ENCODE measurements around the gene HSD3B7.

- TF ChIP-seq POLR2A (IDR thresholded peaks at IDR 0.05), result no peak
- TF ChIP-seq, protein P1, sequence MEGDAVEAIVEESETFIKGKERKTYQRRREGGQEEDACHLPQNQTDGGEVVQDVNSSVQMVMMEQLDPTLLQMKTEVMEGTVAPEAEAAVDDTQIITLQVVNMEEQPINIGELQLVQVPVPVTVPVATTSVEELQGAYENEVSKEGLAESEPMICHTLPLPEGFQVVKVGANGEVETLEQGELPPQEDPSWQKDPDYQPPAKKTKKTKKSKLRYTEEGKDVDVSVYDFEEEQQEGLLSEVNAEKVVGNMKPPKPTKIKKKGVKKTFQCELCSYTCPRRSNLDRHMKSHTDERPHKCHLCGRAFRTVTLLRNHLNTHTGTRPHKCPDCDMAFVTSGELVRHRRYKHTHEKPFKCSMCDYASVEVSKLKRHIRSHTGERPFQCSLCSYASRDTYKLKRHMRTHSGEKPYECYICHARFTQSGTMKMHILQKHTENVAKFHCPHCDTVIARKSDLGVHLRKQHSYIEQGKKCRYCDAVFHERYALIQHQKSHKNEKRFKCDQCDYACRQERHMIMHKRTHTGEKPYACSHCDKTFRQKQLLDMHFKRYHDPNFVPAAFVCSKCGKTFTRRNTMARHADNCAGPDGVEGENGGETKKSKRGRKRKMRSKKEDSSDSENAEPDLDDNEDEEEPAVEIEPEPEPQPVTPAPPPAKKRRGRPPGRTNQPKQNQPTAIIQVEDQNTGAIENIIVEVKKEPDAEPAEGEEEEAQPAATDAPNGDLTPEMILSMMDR (IDR thresholded peaks at IDR 0.05), result no peak
These were observed 40.7 kb upstream of the HSD3B7 start for GRCh38 chr16:30944352-30944751.

Data from adrenal gland (tissue), 5 donors.